HepG2 (cell line): ENCODE measurements around the gene MISP3. TPM values are rescaled to one million over a fixed set of nuclear protein-coding genes. Genes with fewer than 3 reads are reported as not detected.

Source experiments
- ARNTL ChIP-seq: sonication (generic); formaldehyde crosslinking; IDR thresholded peaks from 2 replicates; pipeline ENCODE4 v1.4.0; 2020; ENCODE audit warnings: mild to moderate bottlenecking, missing genetic modification reagents
- CEBPB ChIP-seq: IDR thresholded peaks from 2 replicates; pipeline ENCODE4 v1.6.1; 2011; ENCODE audit warnings: low read depth, low read length, improper control_type of control experiment, borderline replicate concordance
- HOXD1 ChIP-seq: sonication (generic); formaldehyde crosslinking; IDR thresholded peaks from 2 replicates; pipeline ENCODE4 v1.5.0; 2020; ENCODE audit warnings: missing genetic modification reagents
- IRF9 ChIP-seq: sonication (generic); formaldehyde crosslinking; IDR thresholded peaks from 2 replicates; pipeline ENCODE4 v1.8.0; 2022; ENCODE audit warnings: missing genetic modification reagents, mild to moderate bottlenecking, borderline replicate concordance
- KIAA2018 ChIP-seq: sonication (generic); formaldehyde crosslinking; IDR thresholded peaks from 2 replicates; pipeline ENCODE4 v1.5.0; 2020; ENCODE audit warnings: mild to moderate bottlenecking, missing genetic modification reagents, borderline replicate concordance
- NRL ChIP-seq: sonication (generic); formaldehyde crosslinking; IDR thresholded peaks from 2 replicates; pipeline ENCODE4 v1.5.0; 2020; ENCODE audit warnings: missing genetic modification reagents, mild to moderate bottlenecking, moderate library complexity, borderline replicate concordance
- SOX13 ChIP-seq, 3 experiments: fragments of 450-650 bp in 1 of 3; sonication (generic) in 1 of 3; formaldehyde crosslinking in 1 of 3; IDR thresholded peaks in 2 of 3; conservative IDR thresholded peaks in 1 of 3; 2 replicates each; pipeline versions ENCODE4 v1.5.0 to v1.6.1; 2016 to 2020; ENCODE audit warnings: antibody characterized with exemption in 1 of 3, mild to moderate bottlenecking in 1 of 3, missing compliant biosample characterization in 1 of 3, missing genetic modification reagents in 1 of 3, moderate library complexity in 1 of 3
- STAG1 ChIP-seq: sonication (generic); formaldehyde crosslinking; IDR thresholded peaks from 2 replicates; pipeline ENCODE4 v1.4.0; 2020; ENCODE audit warnings: missing genetic modification reagents
- ZNF251 ChIP-seq: sonication (generic); formaldehyde crosslinking; IDR thresholded peaks from 2 replicates; pipeline ENCODE4 v1.9.0; 2021; ENCODE audit warnings: mild to moderate bottlenecking, missing genetic modification reagents
- ZNF30 ChIP-seq: sonication (generic); formaldehyde crosslinking; IDR thresholded peaks from 2 replicates; pipeline ENCODE4 v1.5.0; 2020; ENCODE audit warnings: mild to moderate bottlenecking, missing genetic modification reagents
- ZNF326 ChIP-seq: sonication (generic); formaldehyde crosslinking; IDR thresholded peaks from 2 replicates; pipeline ENCODE4 v1.4.0; 2020; ENCODE audit warnings: missing genetic modification reagents, borderline replicate concordance
- ZNF34 ChIP-seq: sonication (generic); formaldehyde crosslinking; IDR thresholded peaks from 2 replicates; pipeline ENCODE4 v1.4.0; 2020; ENCODE audit warnings: mild to moderate bottlenecking, missing genetic modification reagents, borderline replicate concordance
- ZNF431 ChIP-seq: sonication (generic); formaldehyde crosslinking; IDR thresholded peaks from 2 replicates; pipeline ENCODE4 v1.9.0; 2022; ENCODE audit warnings: missing genetic modification reagents, low read depth, mild to moderate bottlenecking, borderline replicate concordance
- ZNF44 ChIP-seq: sonication (generic); formaldehyde crosslinking; IDR thresholded peaks from 2 replicates; pipeline ENCODE4 v1.5.1; 2020; ENCODE audit warnings: mild to moderate bottlenecking, missing genetic modification reagents
- ZNF580 ChIP-seq: IDR thresholded peaks from 2 replicates; pipeline ENCODE4 v1.6.1; 2016; ENCODE audit warnings: low read depth, borderline replicate concordance
- ZNF644 ChIP-seq: IDR thresholded peaks from 2 replicates; pipeline ENCODE4 v1.6.1; 2016; ENCODE audit warnings: low read depth
- ZNF720 ChIP-seq: sonication (generic); formaldehyde crosslinking; IDR thresholded peaks from 2 replicates; pipeline ENCODE4 v1.4.0; 2020; ENCODE audit warnings: missing genetic modification reagents
- ZNF737 ChIP-seq: sonication (generic); formaldehyde crosslinking; IDR thresholded peaks from 2 replicates; pipeline ENCODE4 v1.5.0; 2020; ENCODE audit warnings: missing genetic modification reagents, mild to moderate bottlenecking, borderline replicate concordance
- ZNF781 ChIP-seq: sonication (generic); formaldehyde crosslinking; IDR thresholded peaks from 2 replicates; pipeline ENCODE4 v1.5.1; 2020; ENCODE audit warnings: borderline replicate concordance, mild to moderate bottlenecking, missing genetic modification reagents; ENCODE audit errors: not compliant biosample characterization
- polyA plus RNA-seq, 8 experiments: library from polyadenylated mRNA; depleted of rRNA in 3 of 8; stranded (reverse) in 7 of 8; unstranded in 1 of 8; fragments of >200 nt; fragmentation: Illumina TruSeq in 4 of 8; extraction: Trizol in 4 of 8; gene quantifications; 2 replicates each; pipeline versions ENCODE4 v1.2.1 to v1.2.3, GENCODE V29; 2011 to 2016; ENCODE audit warnings: low read depth in 4 of 8, missing spikeins in 1 of 8, mixed read lengths in 1 of 8; ENCODE audit not compliant: insufficient read depth in 1 of 8
- total RNA-seq, 5 experiments: library from RNA; depleted of rRNA; stranded (reverse); fragments of >200 nt; fragmentation: Illumina TruSeq; extraction: Trizol; gene quantifications; 2 replicates each; pipeline ENCODE4 v1.2.3, GENCODE V29; 2016; ENCODE audit warnings: low read depth in 1 of 5

The MISP3 gene
- total and polyA plus RNA-seq, 2 of the 13 experiments (the other 11 are each of a cell fraction or from before 2014, with no cell fraction given): 2.5 to 5.4 TPM

- TF ChIP-seq ZNF251 (CRISPR knock-in tag): no peak
- TF ChIP-seq NRL: peak; percentile 44; the same call in 1 of the 2 replicates
- TF ChIP-seq ZNF44 (CRISPR knock-in tag): no peak
- no peak for TF ChIP-seq ZNF781 (CRISPR knock-in tag)
- no peak for TF ChIP-seq ZNF644 (CRISPR knock-in tag)
- TF ChIP-seq ZNF720: no peak
- TF ChIP-seq ZNF431 (CRISPR knock-in tag): no peak
- TF ChIP-seq ZNF326 (CRISPR knock-in tag): no peak
- TF ChIP-seq IRF9 (CRISPR knock-in tag): 0 out of 2 replicates have a peak, but pooled peaks have one; percentile 30
- TF ChIP-seq CEBPB: peak; percentile 96
- TF ChIP-seq ZNF30: no peak
- no peak for TF ChIP-seq STAG1
- no peak for TF ChIP-seq ARNTL
- no peak for TF ChIP-seq ZNF580
- TF ChIP-seq SOX13 (IDR thresholded peaks at IDR 0.05): no peak
- TF ChIP-seq SOX13 (CRISPR knock-in tag; conservative IDR thresholded peaks at IDR 0.05 in 1 of 2, IDR thresholded peaks at IDR 0.05 in 1 of 2): no peak; a peak in 1 of 4 replicates
- TF ChIP-seq KIAA2018 (CRISPR knock-in tag): no peak
- no peak for TF ChIP-seq ZNF34
- TF ChIP-seq ZNF737 (CRISPR knock-in tag): no peak
- no peak for TF ChIP-seq HOXD1 (CRISPR knock-in tag)
Measured at GRCh38 chr19:14118165-14119051, 45.8 kb downstream of the MISP3 start (continued).
